ENCODE measurements around the gene PCBP1.
"Not testable (repeated sequence)": the region's sequence is repeated elsewhere in the genome, so short reads cannot be mapped to it uniquely, and the experiment has no call there.

The PCBP1 gene

DNA sequence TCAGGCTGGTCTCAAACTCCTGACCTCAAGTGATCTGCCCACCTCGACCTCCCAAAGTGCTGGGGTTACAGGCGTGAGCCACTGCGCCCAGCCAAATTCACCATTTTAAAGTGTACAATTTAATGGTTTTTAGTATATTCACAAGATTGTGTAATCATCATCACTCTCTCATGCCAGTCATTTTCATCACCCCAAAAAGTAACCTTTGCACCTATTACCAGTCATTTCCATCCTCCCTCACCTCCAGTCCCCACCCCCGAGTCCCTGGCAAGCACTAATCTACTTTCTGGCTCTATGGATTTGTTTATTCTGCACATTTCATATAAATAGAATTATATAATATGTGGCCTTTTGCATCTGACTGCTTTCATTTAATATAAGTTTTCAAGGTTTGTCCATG is 10.8 kb downstream of the PCBP1 start:
- no peak for DNase-seq (ENCODE audit: low spot score)

DNA sequence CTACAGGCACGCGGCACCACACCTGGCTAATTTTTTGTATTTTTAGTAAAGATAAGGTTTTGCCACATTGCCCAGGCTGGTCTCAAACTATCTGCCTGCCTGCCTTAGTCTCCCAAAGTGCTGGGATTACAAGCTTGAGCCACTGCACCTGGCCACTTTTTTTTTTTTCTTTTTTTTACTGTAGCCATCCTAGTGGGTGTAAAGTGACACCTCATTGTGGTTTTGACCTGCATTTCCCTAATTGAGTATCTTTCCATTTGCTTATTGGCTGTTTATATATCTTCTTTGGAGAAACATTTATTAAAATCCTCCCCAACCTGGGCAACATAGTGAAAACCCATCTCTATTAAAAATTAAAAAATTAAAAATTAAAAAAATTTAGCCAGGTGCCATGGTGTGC is 12.0 kb downstream of the PCBP1 start:
- DNase-seq (ENCODE audit: low spot score): no peak

DNA sequence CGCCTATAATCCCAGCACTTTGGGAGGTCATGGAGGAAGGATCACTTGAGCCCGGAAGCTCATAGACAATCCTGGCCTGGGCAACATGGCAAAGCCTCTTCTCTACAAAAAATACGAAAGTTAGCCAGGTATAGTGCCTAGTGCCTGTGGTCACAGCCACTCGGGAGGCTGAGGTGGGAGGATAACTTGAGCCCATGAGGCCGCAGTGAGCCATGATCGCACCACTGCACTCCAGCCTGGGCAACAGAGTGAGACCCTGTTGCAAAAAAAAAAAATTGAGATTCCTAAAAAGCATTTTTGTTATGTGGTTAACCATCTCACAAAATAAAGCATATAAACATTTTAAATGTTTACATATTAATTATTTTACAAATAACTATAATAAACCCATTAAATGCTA is 13.9 kb downstream of the PCBP1 start:
- no peak for DNase-seq (ENCODE audit: low spot score)

DNA sequence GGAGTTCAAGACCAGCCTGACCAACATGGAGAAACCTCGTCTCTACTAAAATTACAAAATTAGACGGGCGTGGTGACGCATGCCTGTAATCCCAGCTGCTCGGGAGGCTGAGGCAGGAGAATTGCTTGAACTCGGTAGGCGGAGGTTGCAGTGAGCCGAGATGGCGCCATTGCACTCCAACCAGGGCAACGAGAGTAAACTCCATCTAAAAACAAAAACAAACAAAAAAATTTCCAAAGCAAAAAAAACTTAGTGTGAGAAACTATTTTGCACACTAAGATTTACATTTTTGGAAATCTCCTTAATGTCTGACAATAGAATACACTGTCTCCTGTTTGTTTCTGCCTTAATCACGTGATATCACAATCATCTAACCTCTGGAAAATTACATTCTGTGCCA is 14.4 kb downstream of the PCBP1 start:
- not testable (repeated sequence) for DNase-seq (ENCODE audit: low spot score)

DNA sequence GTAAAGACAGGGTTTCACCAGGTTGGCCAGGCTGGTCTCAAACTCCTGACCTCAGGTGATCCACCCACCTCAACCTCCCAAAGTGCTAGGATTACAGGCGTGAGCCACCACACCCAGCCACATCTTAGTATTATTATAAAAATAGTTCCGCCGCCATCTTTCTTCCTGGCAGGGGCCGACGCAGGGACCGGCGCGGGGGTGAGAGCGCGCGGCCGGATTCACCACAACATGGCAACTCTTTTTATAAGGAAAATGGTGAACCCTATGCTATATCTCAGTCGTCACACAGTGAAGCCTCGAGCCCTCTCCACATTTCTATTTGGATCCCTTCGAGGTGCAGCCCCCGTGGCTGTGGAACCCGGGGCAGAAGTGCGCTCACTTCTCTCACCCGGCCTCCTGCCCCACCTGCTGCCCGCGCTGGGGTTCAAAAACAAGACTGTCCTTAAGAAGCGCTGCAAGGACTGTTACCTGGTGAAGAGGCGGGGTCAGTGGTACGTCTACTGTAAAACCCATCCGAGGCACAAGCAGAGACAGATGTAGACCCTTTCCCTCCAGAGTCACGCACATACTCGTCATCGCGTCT is 15.1 kb downstream of the PCBP1 start:
- not testable (repeated sequence) for DNase-seq (ENCODE audit: low spot score)

DNA sequence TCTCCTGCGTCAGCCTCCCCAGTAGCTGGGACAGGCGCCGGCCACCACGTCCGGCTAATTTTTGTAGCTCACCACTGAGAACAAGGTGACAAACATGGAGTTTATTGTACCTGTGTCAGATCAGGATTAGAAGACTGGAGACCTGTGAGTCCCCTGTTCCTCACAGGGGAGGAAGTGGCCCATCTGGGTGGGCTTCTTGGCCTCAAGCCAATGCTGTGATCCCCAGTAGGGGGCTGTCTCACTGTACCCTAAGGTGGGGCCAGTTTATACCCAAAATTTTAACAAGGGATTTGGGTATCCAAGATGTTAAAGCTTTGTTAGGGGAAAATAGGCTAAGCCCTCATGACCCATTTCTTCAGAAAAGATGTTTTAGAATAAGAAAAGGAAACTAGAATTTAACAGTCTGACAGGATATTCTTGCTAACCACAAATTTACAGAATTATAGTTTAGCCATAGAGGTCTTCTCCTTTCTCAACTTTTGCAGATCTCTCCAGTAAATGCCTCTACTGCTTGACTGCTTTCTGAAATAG is 16.3 kb downstream of the PCBP1 start:
- no peak for DNase-seq (ENCODE audit: low spot score)

DNA sequence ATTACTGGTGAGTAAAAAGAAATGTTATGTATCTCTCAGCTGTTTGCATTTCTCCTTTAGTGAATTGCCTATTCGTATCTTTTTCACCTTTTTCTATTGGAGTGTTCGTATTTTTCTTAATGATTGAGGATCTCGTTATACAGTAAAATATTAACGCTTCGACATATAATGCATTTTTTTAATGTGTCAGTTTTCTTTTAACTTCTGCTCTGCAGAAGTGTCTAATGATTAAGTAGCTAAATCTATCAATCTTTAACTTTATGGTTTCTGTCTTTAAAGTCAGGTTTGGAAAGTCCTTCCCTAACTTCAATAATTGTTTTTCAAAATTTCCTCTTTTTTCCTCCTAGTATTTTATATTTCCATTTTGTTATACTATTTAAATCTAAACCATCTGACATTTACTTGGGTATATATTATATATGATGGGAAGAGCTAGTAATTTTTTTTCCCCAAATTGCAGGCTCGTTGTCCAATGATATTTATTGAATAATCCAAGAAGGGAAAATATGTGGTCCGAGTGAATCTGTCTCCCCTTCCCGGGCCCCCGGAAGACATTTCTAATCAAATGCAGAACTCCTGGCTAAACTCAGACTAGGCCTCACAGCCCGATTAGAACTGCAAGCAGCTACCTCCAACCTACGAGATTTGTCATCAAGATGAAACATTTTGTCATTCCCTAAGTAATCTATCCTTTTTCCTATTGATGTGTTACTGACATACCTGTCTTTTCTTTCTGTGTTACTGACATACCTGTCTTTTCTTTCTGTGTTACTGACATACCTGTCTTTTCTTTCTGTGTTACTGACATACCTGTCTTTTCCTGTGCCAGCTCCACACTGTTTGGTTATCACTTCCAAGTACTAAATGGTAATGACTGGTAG is 17.2 kb downstream of the PCBP1 start:
- DNase-seq (ENCODE audit: low spot score): peak; percentile 86

DNA sequence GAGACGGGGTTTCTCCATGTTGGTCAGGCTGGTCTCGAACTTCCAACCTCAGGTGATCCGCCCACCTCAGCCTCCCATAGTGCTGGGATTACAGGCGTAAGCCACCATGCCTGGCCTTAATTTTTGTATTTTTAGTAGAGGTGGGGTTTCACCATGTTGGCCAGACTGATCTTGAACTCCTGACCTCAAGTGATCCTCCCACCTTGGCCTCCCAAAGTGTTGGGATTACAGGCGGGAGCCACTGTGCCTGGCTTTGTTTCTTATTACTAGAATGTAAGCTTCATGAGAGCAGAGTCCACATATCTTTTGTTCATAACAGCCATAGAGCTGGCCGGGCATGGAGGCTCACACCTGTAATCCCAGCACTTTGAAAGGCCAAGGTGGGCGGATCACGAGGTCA is 18.9 kb downstream of the PCBP1 start:
- not testable (repeated sequence) for DNase-seq (ENCODE audit: low spot score)

DNA sequence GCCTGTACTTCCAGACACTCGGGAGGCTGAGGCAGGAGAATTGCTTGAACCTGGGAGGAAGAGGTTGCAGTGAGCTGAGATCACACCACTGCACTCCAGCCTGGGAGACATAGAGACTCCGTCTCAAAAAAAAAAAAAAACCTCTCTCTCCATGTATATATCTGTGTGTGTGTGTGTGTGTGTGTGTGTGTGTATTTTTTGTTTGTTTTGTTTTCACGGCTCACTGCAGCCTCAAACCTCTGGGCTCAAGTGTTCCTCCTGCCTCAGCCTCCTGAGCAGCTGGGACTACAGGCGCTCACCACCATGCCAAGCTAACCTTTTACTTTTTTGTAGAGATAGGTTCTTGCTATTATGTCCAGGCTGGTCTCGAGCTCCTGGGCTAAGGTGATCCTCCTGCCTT is 23.1 kb downstream of the PCBP1 start:
- not testable (repeated sequence) for DNase-seq (ENCODE audit: low spot score)

DNA sequence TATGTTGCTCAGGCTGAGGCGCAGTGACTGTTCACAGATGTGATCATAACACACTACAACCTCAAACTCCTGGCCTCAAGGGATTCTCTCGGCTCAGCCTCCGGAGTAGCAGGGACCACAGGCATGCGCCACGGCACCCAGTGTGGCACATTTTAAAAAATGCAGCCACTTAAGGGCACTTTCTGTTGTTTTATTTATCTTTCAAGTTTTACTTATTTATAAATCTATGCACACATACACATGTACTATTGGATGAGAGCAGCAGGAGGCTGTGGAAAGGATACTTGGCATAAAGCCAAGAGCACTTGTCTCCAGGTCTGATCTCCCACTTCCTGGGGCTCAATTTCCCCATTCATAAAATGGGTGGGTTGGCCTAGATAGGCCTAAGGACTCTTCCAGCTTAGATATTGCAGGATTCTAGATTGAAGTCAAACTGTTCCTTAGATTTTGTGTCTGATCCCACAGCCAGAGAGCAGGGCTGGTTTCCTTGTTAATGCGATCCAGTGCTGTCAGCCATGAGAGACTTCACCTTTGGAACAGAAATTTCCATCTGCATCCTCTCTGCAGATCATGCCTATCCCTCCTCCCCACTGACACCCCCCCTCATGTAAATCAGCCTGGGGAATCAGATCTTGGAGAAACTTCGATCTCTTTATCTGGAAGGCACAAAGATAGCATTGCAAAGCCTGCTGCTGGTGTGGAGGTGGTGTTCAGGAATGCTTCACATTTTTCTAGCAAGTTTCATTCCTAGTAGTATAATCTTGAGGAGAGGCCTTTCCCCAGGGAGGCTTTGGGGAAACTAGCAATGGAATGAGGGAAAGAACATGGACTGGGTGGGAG is 24.7 kb downstream of the PCBP1 start:
- no peak for DNase-seq (ENCODE audit: low spot score)

DNA sequence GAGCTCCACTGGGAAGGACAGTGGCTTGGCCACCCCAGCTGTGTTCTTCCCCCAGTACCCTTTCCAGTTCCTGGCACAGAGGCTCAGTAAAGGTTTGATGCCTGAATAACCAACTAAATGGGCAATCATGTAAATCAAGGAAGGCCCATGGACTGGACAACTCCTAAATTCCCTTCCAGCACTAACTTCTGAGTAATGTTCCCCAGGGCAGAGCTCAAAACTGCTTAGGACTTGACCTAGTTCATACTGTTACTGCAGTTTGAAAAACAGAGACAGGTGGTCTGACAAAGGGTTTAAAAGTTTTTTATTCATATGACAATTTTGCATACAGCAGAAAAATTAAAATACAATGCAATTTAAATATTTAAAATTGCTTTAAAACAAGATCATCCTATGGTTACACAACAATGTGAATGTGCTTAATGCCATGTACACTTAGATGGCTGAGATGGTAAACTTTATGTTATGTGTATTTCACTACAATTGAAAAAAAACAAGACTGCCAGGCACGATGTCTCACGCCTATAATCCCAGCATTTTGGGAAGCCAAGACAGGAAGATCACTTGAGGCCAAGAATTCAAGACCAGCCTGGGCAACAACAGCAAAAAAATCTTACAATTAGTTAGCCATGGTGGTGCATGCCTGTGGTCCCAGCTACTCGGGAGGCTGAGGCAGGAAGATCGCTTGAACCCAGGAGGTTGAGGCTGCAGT is 26.2 kb downstream of the PCBP1 start:
- DNase-seq (ENCODE audit: low spot score): no peak

DNA sequence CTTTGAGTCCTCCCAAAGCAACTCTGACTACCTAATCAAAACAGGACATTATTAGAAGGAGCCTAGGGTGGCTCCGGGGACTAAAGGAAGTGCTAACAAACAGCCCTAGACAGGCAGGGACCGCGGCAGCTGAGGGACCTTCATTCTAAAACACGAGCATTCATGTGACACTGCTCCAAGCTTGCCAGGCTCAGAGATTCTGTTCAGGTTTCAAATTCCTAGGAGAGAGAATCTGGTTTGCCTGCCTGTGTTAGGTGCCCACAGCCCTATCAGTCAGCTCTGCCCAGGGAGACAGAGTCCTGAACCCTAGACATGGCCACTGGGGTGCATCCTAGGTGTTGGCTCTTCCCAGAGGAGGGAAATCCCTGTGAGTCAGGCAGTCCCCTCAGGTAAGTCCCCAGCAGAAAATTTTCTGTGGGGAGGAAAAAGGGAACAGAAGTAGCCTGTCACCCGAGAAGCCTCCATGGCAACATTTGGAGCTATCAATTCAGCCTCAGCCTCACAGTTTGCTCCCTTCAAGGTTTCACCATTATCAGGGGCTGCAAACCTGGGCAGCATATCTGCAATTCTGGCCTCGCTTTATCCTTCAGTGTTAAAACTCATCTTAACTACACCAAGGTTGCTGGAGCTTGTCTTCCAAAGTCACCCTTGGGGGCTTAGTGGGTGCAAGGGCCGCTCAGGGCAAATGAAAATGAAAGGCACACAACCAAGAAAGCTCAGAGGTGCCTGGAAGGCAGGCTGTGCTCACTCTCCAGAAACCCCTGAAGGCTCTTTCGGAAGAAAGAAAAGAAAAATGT is 28.6 kb downstream of the PCBP1 start:
- no peak for DNase-seq (ENCODE audit: low spot score)

DNA sequence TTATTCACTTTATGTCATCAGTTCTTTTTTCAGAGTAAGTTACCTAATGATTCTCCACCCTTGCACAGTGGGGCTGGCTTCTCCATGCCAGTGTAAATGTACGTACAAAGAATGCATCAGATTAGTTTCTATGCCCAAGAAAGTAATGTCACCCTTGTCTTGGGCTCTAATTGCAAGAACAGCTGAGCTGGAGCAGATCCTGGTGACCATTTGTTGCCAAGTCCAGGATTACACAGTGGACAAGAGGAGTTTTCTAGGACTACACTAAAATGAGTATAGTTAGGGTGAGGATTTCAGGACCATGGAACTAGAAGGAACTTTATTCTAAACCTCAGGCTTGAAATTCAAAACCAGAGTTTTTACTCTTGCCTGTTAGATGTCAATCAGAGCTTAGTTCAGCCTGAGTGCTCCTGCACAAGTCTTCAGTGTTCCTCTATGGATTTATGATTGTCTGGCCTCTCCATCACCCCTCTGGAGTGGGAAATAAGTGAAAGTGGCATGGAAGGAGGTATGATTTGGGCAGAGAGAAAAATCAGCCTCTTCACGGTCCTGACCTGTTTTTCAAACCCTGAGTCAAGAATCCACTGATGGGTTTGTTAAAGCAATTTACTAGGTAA is 29.8 kb downstream of the PCBP1 start:
- no peak for DNase-seq (ENCODE audit: low spot score)

DNA sequence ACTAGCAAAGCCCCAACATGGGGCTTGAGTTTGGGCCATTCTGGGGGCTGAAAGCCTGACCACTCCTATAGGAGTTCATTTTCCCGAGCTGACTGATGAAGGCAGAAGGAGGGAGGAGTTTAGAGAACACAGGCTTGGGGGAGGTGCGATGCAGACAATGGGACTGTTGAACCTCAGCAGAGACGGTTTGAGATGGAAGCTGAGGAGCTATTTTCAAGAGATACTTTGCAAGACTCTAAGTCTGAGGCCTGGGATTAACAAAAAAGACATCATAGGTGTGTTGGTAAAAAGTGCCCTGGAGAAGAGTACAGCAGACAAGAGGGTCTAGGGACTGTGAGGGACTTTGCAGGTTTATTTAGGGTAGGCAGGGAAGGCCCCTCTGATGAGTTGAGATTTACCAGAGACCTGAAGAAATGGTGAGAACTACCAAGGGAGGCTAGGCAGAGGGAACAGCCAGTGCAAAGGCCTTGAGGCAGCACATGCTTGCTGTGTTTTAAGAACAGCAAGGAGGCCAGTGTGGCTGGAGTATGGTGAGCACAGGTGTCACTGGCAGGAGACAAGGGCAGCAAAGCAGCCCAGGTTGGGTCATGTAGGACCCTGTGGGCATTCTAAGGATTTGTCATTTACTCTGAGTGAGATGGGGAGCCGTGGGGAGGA is 31.6 kb downstream of the PCBP1 start:
- DNase-seq (ENCODE audit: low spot score): no peak

DNA sequence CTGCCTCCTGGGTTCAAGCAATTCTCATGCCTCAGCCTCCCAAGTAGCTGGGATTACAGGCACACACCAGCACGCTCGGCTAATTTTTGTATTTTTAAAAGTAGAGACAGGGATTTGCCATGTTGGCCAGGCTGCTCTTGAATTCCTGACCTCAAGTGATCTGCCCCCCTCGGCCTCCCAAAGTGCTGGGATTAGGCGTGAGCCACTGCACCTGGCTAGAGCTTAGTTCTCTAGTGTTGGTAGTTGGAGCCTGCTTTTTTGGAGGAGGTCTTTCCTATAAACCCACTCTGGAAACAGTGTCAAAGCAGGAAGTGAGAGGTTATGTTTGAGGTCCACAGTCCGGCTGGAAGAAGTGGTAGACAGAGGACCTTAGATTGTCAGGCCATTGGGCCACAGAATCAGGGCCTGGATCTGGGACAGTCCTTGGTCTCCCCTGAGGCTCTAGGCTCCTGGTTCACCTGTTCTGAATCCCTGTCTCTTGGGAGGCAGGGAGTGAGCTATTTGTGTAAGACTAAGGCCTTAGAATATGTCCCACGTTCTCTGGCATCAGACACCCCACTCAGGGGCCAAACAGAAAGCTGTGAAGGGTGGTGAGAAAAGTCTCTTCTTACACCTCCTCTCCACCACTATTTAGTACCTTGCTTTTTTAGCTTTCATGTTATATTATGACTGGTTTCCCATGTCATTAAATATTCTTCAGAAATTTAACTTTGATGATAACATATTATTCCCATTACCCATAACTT is 34.5 kb downstream of the PCBP1 start:
- no peak for DNase-seq (ENCODE audit: low spot score)

DNA sequence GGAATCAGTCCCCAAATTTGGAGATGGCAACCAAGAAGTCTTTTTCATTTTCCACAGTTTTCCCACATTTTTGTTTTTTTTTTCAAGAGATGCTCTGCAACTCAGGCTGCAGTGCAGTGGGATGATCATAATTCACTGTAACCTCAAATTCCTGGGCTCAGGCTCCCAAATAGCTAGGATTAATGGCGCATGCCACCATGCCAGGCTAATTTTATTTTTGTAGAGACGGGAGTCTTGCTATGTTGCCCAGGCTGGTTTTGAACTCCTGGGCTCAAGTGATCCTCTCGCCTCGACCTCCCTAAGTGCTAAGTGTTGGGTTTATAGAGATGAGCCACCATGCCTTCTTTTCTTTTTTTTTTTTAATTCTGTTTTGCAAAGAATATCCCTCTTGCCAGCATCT is 35.2 kb downstream of the PCBP1 start:
- no peak for DNase-seq (ENCODE audit: low spot score)

DNA sequence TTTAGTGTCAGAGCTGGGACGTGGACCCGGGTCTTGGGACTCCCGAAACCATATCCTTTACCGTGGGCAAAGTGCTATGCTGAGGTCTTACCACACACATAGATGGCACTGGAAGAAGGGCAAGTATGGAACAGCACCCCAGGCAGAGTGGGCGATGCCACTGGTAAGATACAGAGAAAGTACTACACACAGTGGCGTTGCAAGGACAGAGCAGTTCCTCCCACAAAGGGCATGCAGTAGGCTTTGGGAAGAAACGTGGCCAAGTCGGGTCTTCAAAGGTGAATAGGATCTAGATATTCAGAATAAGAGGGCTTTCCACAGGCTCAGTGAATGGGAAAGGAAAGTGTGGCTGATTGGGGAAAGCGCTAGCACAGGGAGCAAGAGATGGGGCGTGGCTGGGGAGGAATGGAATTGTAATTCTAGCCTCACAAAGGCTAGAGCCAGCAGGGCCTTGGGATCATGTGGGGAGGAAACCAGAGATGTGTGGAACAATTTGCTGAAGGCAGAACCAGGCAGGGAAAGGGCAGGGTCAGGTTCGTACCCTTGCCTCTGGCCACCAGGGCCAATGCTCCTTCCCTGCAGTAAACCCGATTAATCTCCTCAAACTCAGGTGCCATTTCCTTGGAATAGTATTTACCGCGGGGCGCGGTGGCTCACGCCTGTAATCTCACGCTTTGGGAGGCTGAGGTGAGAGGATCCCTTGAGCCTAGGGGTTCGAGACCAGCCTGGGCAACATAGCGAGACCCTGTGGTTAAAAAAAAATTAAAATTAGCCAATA is 36.0 kb downstream of the PCBP1 start:
- DNase-seq (ENCODE audit: low spot score): no peak

DNA sequence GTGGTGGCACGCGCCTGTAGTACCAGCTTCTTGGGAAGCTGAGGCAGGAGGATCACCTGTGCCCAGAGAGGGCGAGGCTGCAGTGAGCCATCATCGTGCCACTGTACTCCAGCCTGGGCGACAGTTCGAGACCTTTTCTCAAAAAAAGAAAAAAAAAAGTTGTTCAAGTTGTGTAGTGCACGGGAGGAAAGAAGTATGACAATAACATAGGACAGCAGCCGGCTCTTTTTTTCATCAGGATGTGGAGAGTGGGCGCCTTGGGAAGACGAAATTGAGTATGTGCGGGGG is 36.5 kb downstream of the PCBP1 start:
- no peak for DNase-seq (ENCODE audit: low spot score)

DNA sequence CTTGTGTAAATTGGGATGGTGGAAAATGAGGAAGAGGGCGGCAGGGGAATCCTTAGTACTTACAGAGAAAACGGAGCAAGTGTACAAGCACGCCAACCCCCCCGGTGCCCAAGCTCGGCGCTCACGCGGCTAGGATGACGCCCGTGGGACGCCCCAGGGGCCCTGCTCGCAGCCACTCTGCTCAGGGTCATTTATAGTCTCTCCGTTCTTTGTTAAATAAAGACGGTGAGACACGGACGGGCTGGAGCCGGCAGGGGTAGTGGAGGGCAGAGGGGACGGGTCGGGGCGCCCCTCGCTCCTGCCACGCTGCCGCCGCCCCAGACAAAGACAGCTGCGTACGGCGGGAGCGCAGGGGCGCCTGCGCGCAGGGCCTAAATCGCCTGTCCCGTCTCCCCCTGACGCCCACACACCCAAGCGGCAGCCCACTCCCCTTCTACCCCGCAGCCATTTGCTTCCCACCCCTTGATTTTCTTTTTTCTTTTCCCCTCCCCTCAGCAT is 37.8 kb downstream of the PCBP1 start:
- DNase-seq (ENCODE audit: low spot score): peak; percentile 43

All from HuH-7 (cell line).